ENCODE data around the gene DDR2.

Gene DDR2

DNA sequence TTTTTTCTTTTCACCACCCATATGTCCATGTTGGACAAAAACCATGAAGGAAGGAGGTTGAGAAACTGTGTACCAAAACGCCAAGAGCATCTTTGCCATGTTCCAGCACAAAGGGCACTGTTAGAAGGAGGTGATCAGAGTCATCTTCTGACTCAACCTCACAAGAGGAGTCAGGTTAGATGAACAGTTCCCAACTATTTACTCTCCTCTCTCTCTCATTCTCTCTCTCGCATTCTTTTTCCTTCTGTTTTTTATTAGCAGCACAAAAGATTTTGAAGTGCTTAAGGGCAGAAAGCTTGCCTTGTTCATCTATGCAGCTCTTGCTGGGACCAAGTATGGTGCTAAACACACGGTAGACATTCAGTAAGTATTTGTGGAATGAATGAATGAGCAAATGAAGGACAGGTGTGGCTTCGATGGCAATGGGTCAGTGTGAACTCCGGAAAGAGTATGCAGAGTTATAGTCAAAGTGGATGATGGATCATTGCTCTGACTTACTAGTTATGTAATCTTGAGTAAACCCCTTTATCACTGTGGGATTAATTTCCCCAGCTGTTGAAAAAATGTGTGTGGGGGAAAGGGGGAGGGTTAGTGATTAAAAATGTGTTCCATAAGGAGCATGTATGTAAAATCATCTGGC is 33.9 kb downstream of the DDR2 start:
- TF ChIP-seq JUND (IDR thresholded peaks at IDR 0.05; ENCODE audit: low read depth) = no peak
- no peak for DNase-seq (ENCODE audit: low read depth in 1 of 2, low spot score in 1 of 2)
- in situ Hi-C loops (cut with HindIII; ENCODE audit: low pct_unique_long_range_greater_than_20kb, low sequenced_read_pairs) = no loop called here

DNA sequence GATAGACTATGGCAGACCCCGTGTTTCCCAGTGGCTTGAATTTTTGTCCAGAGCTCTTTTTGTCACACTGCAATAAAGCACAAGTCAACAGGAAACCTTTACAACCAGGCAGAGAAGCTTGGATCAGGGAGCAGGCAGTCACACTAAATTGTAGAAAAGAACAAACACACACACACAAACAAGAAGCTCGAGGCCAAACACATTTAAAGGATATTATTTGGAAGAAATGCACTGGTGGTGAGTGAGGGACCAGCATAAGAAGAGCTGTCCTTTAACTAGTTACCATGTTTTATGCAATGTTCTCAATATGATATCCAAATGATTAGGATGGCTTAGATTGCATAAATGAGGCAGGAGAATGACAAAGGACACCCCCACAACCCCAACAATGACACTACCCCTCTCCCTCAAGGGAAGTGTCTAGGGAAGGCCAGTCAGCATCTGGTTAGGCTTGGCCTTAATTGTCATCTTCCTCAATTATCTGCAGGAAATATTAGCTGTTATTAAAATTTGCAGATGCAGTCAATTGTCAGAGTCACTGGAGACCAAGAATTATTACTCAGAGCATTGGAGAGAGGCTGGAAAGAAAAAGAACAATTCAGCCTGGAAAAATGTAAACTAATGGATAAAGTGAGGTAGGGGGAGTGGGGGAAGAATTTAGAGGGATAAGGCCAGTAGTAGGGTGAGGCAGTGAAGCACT is 35.3 kb downstream of the DDR2 start:
- in situ Hi-C loops (cut with HindIII; ENCODE audit: low pct_unique_long_range_greater_than_20kb, low sequenced_read_pairs) = no loop called here
- no peak for DNase-seq (ENCODE audit: low read depth in 1 of 2, low spot score in 1 of 2)
- no peak for TF ChIP-seq JUND (IDR thresholded peaks at IDR 0.05; ENCODE audit: low read depth)

DNA sequence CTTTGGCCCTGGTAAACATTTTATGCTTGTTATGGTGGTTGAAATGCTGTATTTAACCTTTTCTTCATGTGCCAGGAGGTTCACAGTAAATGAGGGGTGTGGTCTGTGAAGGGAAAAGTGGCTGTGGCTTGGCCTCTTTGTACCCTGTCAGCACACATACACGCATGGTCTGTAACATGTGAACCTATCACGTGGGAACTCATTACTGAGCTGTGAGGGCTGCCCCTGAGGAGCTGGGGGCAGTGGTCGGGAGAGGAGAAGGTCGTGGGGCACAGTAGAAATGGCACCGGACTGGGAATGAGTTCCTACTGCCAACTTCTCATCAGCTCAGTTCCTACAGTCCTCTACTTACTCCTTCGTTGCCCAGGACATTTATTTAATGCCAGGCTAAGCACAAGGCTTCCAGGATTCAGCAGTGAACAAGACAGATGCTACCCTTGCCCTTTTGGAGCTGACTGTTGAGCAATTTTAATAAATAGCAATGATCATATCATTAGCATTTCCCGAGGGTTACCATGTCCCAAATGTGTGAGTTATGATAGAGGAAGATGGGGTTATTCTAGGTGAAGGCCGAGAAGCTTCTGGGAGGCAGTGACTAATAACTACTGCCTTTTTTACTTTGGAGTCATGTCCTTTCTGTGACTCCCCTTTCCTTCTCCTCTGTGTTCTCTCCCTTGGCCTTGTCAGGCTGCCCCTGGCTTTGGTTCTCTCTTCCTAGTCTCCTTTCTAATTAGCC is 38.8 kb downstream of the DDR2 start:
- in situ Hi-C loops (cut with HindIII; ENCODE audit: low pct_unique_long_range_greater_than_20kb, low sequenced_read_pairs) = no loop called here
- DNase-seq (ENCODE audit: low read depth in 1 of 2, low spot score in 1 of 2) = no peak
- no peak for TF ChIP-seq JUND (IDR thresholded peaks at IDR 0.05; ENCODE audit: low read depth)

DNA sequence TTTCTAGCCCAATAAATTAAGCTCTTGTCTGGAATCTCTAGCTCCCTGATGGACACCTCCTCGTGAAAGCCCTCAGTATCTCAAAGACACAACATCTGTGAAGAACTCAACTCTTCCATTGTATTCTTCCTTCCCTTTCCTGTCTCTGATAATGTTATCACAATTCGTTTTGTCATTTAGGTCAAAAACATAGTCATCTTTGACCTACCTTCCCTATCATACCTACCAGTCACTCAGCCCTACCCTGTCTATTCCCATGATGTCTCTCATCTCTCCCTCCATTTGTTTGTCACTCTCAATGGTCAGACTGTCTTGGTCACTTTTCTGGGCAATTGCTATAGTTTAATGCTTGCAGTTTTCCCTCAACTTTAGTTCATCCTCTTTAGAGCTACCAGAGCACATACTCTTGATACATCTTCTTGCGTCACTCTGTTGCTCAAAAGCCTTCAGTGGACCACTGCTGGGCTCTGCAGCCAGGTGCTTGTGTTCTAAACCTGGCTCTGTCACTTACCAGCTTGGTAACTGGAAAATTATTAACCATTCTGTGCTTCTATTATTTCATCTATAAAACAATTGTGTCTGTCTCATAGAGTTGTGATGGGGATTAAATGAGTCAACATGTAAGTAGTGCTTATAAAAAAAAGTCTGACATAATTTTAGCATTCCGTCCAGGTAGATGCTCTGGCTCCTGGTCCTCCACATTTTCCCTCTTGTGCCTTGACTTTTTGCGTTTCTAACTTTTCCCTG is 39.6 kb downstream of the DDR2 start:
- in situ Hi-C loops (cut with HindIII; ENCODE audit: low pct_unique_long_range_greater_than_20kb, low sequenced_read_pairs) = no loop called here
- DNase-seq (ENCODE audit: low read depth in 1 of 2, low spot score in 1 of 2) = no peak
- TF ChIP-seq JUND (IDR thresholded peaks at IDR 0.05; ENCODE audit: low read depth) = no peak

DNA sequence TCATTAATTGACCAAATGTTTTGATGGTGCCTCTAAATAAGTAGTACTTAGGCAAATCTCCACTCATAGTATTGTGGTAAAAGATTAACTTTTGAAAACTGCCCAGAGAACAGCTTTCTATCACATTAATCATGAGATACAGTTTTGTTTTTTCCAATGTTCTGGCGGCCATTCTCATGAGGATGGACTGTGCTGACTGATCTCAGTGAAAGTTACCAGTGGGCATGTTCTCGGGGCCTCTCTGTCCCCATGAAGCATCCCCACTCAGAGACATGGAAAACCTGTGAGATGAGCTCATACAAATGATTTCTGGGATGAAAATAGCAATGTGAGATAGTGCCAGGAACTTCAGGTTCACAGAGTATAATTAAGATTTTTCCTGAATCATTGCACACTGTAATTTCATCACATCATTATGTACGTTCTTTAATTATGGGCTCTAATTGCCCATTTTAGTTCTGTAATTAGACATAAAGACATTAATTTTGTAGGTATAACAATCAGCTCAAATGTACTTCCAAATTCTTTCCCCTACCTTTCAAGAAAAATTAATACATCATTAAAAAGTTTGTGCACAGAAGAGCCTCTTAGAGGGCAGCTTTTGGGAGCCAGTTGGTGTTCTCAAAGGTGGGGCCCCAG is 40.5 kb downstream of the DDR2 start:
- no peak for DNase-seq (ENCODE audit: low read depth in 1 of 2, low spot score in 1 of 2)
- in situ Hi-C loops (cut with HindIII; ENCODE audit: low pct_unique_long_range_greater_than_20kb, low sequenced_read_pairs) = no loop called here
- no peak for TF ChIP-seq JUND (IDR thresholded peaks at IDR 0.05; ENCODE audit: low read depth)

DNA sequence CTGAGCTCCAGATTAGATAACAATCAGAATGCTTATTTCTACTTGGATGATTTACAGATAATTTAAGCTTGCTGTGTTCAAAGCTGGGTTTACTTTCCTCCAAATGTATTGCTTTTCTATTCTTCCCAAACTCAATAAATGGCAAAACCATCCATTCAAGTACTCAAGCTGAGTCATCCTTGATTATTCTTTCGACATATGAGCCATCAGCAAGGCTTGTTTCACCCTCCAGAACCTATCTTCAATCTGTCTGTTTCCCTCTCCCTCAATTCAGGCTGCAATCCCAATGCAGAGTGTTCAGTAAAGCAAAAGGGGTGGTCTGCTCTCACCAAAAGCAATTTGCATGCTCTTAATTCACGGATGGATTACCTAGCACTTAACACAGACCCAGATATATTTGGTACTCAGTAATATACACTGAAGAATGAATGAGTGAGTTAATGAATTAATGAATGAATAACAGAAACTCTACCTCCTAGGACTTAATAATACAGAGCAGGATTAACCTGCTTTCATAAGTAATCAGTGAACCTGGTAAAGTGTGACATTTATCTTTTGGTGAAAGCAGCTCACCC is 41.9 kb downstream of the DDR2 start:
- in situ Hi-C loops (cut with HindIII; ENCODE audit: low pct_unique_long_range_greater_than_20kb, low sequenced_read_pairs) = no loop called here
- no peak for DNase-seq (ENCODE audit: low read depth in 1 of 2, low spot score in 1 of 2)
- no peak for TF ChIP-seq JUND (IDR thresholded peaks at IDR 0.05; ENCODE audit: low read depth)

DNA sequence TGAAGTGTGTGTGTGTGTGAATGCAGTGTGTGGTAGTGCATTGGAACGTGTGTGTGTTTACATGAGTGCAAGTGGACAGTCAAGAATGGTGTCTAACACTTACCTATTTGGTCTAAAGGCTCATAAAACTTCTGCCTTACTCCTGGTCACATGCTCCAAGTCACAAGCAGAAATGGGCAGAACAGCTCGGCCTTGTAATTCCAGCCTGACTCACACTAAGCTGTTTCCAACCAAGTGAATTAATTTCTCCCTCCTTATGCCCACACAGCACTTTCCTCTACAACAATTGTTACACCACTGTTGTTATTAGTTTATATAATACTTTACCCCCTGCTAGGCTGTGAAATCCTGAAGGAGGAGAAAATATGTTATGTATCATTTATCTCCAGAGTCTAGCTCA is 43.8 kb downstream of the DDR2 start:
- no peak for TF ChIP-seq JUND (IDR thresholded peaks at IDR 0.05; ENCODE audit: low read depth)
- no peak for DNase-seq (ENCODE audit: low read depth in 1 of 2, low spot score in 1 of 2)
- in situ Hi-C loops (cut with HindIII; ENCODE audit: low pct_unique_long_range_greater_than_20kb, low sequenced_read_pairs) = no loop called here

DNA sequence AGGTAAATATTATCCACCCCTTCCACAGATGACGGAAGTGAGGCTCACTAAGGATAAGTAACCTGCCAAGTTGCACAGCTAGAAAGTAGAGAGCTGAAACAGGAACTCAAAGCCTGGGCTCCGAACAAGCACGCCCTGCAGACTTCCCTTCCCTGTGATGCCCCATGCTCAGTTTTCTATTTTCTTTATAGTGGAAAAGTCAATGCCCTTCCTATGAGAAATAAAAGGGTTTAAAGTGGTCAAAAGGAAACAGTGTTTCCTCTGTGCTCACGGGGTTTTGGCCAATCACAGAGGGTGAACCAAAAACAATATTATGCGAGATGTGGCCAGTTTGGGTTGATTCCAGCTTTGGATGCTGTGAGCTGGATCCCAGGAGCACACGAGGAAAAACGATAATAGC is 44.5 kb downstream of the DDR2 start:
- DNase-seq (ENCODE audit: low read depth in 1 of 2, low spot score in 1 of 2) = no peak
- no peak for TF ChIP-seq JUND (IDR thresholded peaks at IDR 0.05; ENCODE audit: low read depth)
- in situ Hi-C loops (cut with HindIII; ENCODE audit: low pct_unique_long_range_greater_than_20kb, low sequenced_read_pairs) = no loop called here

DNA sequence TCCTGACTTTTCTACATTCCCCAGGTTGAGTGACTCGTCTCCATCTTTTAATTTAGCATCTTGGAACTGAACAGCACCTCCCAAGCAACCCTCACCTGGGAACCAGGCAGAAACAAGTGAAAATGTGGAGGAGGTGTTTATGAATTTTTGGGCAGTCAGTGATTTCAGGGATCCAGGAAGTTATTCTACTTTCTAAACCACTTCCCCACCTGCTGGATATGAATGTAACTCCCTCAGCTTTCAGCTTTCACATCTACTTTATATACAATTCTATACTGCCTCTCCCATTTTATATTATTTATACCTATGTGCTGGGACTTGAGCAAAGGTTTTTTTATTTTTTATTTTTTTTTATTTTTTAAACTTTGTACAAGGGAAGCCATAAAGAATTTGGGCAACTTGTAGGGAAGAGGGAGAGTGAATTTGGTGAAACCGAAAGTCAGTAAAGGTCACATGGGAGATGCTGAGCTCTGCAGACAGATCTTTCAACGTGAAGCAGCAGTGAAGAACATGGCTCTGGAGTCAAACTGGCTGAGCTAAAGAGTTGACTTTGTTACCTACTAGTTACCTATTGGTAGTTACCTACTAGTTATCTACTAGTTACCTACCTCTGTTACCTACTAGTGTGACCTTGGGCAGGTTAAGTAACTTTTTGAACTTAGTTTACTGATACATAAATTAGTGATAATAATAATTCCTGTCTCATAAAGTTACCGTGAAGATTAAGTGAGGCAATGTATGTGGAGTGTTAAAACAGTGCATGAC is 45.5 kb downstream of the DDR2 start:
- no peak for TF ChIP-seq JUND (IDR thresholded peaks at IDR 0.05; ENCODE audit: low read depth)
- DNase-seq (ENCODE audit: low read depth in 1 of 2, low spot score in 1 of 2) = no peak
- in situ Hi-C loops (cut with HindIII; ENCODE audit: low pct_unique_long_range_greater_than_20kb, low sequenced_read_pairs) = no loop called here

DNA sequence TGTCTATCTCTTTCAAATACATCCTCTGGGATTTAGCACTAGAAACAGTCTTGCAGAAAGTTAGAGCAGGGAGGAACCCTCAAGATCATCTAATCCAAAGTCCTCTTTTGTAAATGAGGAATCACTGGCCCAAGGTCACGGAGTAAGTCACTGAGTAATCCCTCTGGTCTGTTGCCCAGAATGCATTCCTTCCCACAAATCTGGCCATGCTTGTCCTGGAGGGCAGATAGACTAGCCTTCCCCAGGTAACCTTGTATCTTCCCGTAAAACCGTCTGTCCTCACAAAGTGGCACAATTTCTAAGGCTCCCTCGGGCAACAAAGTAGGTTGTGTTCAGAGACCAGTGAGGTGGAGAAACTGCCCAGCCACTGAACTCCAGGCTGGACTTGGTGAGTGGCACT is 46.2 kb downstream of the DDR2 start:
- DNase-seq (ENCODE audit: low read depth in 1 of 2, low spot score in 1 of 2) = no peak
- TF ChIP-seq JUND (IDR thresholded peaks at IDR 0.05; ENCODE audit: low read depth) = no peak
- in situ Hi-C loops (cut with HindIII; ENCODE audit: low pct_unique_long_range_greater_than_20kb, low sequenced_read_pairs) = no loop called here

DNA sequence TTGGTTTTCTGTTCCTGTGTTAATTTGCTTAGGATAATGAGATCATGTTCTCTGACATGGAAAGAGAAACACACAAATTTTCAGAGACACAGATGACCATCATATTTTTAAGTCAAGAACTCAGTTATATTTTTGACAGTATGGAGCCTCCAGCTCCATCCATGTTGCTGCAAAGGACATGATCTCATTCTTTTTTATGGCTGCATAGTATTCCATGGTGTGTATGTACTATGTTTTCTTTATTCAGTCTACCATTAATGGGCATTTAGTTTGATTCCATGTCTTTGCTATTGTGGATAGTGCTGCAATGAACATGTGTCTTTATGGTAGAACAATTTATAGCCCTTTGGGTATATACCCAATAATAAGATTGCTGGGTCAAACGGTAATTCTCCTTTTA is 47.0 kb downstream of the DDR2 start:
- no peak for TF ChIP-seq JUND (IDR thresholded peaks at IDR 0.05; ENCODE audit: low read depth)
- DNase-seq (ENCODE audit: low read depth in 1 of 2, low spot score in 1 of 2) = no peak
- in situ Hi-C loops (cut with HindIII; ENCODE audit: low pct_unique_long_range_greater_than_20kb, low sequenced_read_pairs) = no loop called here
